ENCODE measurements around the gene NOXA1.
"Not testable (repeated sequence)": the region's sequence is repeated elsewhere in the genome, so short reads cannot be mapped to it uniquely, and the experiment has no call there.

The NOXA1 gene

GRCh38 chr9:137422604-137423513, at the start of gene NOXA1, which contains the start of gene EXD3:
Gene NOXA1 (plus strand): TSS chr9:137423393. CDS start chr9:137423530, 137 bp downstream.
Gene EXD3 (minus strand): TSS chr9:137423162. CDS start chr9:137395357, 27,805 bp downstream.
- FAIRE-seq, result no peak

GRCh38 chr9:137373611-137373980, 49.6 kb upstream of the NOXA1 start:
- FAIRE-seq, result no peak

GRCh38 chr9:137374131-137374845, 48.9 kb upstream of the NOXA1 start:
- FAIRE-seq, result no peak

- FAIRE-seq, result no peak
These were observed 47.7 kb upstream of the NOXA1 start for GRCh38 chr9:137375321-137376058.

GRCh38 chr9:137376386-137376785, 46.8 kb upstream of the NOXA1 start:
- FAIRE-seq, result no peak

GRCh38 chr9:137378688-137379410, 44.3 kb upstream of the NOXA1 start:
- not testable (repeated sequence) for FAIRE-seq

GRCh38 chr9:137379761-137380161, 43.4 kb upstream of the NOXA1 start:
- no peak for FAIRE-seq

GRCh38 chr9:137380171-137380570, 43.0 kb upstream of the NOXA1 start:
- FAIRE-seq, result no peak

GRCh38 chr9:137380606-137381005, 42.6 kb upstream of the NOXA1 start:
- no peak for FAIRE-seq

GRCh38 chr9:137381501-137382443, 41.4 kb upstream of the NOXA1 start:
- no peak for FAIRE-seq

- FAIRE-seq, result no peak
These were observed 40.6 kb upstream of the NOXA1 start for GRCh38 chr9:137382444-137383080.

GRCh38 chr9:137383081-137383783, 40.0 kb upstream of the NOXA1 start:
- no peak for FAIRE-seq

GRCh38 chr9:137383784-137384756, 39.1 kb upstream of the NOXA1 start:
- FAIRE-seq, result no peak

GRCh38 chr9:137385061-137385655, 38.0 kb upstream of the NOXA1 start:
- FAIRE-seq, result no peak

GRCh38 chr9:137386507-137387113, 36.6 kb upstream of the NOXA1 start:
- FAIRE-seq, result not testable (repeated sequence)

GRCh38 chr9:137387114-137387890, 35.9 kb upstream of the NOXA1 start:
- FAIRE-seq, result no peak

Measured in A204.1 (cell line).